Measurements from ENCODE around the gene WDR64.

WDR64 gene

GRCh38 chr1:241641773-241642592 is 10.1 kb upstream of the WDR64 start:
- Histone ChIP-seq H3K9me3 (ENCODE audit: insufficient read depth, low read length) (no peaks in the 10 kb centered on the region), H3K27me3 (ENCODE audit: low read depth, low read length) (no peaks in the 10 kb centered on the region), H3K4me2 (ENCODE audit: low read length) (no peak overlapping the region), H3K4me1 (ENCODE audit: low read length) (peaks cover 22% of the 10 kb centered on the region), H3K4me3 (ENCODE audit: low read length) (no peak overlapping the region), H4K20me1 (ENCODE audit: insufficient read depth, low read length) (no peaks in the 10 kb centered on the region), H3K79me2 (ENCODE audit: low read length) (peaks cover 28% of the 10 kb centered on the region), H3K27ac (ENCODE audit: low read length) (no peak overlapping the region), H3K9ac (ENCODE audit: low read length) (no peak overlapping the region), H2AFZ (ENCODE audit: low read depth, low read length) (no peak overlapping the region), H3K36me3 (replicated peaks; ENCODE audit: low read depth, low read length) (peaks cover 13% of the 10 kb centered on the region)
- TF ChIP-seq EZH2phosphoT487 (IDR thresholded peaks at IDR 0.05; ENCODE audit: low read depth) (no peak), CTCF (IDR thresholded peaks at IDR 0.05; ENCODE audit: low read depth, low read length) (no peak)

- H3K36me3 ChIP-seq (replicated peaks; ENCODE audit: low read depth, low read length) = peaks cover 7% of the 10 kb centered on the region
- TF ChIP-seq EZH2phosphoT487 (IDR thresholded peaks at IDR 0.05; ENCODE audit: low read depth) (no peak), CTCF (IDR thresholded peaks at IDR 0.05; ENCODE audit: low read depth, low read length) (no peak)
- H3K27me3 ChIP-seq (ENCODE audit: low read depth, low read length) = no peaks in the 10 kb centered on the region
- peaks cover 17% of the 10 kb centered on the region for H3K4me1 ChIP-seq (ENCODE audit: low read length)
- no peaks in the 10 kb centered on the region for H3K9me3 ChIP-seq (ENCODE audit: insufficient read depth, low read length)
- no peak overlapping the region for H3K27ac ChIP-seq (ENCODE audit: low read length)
- H3K4me2 ChIP-seq (ENCODE audit: low read length) = no peak overlapping the region
- H3K4me3 ChIP-seq (ENCODE audit: low read length) = no peak overlapping the region
- H4K20me1 ChIP-seq (ENCODE audit: insufficient read depth, low read length) = no peaks in the 10 kb centered on the region
- H3K9ac ChIP-seq (ENCODE audit: low read length) = no peak overlapping the region
- no peak overlapping the region for H2AFZ ChIP-seq (ENCODE audit: low read depth, low read length)
- H3K79me2 ChIP-seq (ENCODE audit: low read length) = peaks cover 22% of the 10 kb centered on the region
Observed at GRCh38 chr1:241642593-241642944, 9.5 kb upstream of the WDR64 start.

- Histone ChIP-seq H3K9ac (ENCODE audit: low read length) (no peak overlapping the region), H4K20me1 (ENCODE audit: insufficient read depth, low read length) (no peaks in the 10 kb centered on the region), H3K27ac (ENCODE audit: low read length) (no peak overlapping the region), H3K9me3 (ENCODE audit: insufficient read depth, low read length) (no peaks in the 10 kb centered on the region), H3K36me3 (replicated peaks; ENCODE audit: low read depth, low read length) (no peaks in the 10 kb centered on the region), H3K4me2 (ENCODE audit: low read length) (no peak overlapping the region), H3K4me1 (ENCODE audit: low read length) (peaks cover 5% of the 10 kb centered on the region), H2AFZ (ENCODE audit: low read depth, low read length) (no peak overlapping the region), H3K4me3 (ENCODE audit: low read length) (no peak overlapping the region), H3K79me2 (ENCODE audit: low read length) (peaks cover 5% of the 10 kb centered on the region), H3K27me3 (ENCODE audit: low read depth, low read length) (no peaks in the 10 kb centered on the region)
- no peak for TF ChIP-seq CTCF (IDR thresholded peaks at IDR 0.05; ENCODE audit: low read depth, low read length)
- no peak for TF ChIP-seq EZH2phosphoT487 (IDR thresholded peaks at IDR 0.05; ENCODE audit: low read depth)
Observed at GRCh38 chr1:241644259-241644658, 7.8 kb upstream of the WDR64 start.

- no peak overlapping the region for H3K27ac ChIP-seq (ENCODE audit: low read length)
- no peak for TF ChIP-seq EZH2phosphoT487 (IDR thresholded peaks at IDR 0.05; ENCODE audit: low read depth)
- no peak for TF ChIP-seq CTCF (IDR thresholded peaks at IDR 0.05; ENCODE audit: low read depth, low read length)
Observed at GRCh38 chr1:241645199-241645598, 6.9 kb upstream of the WDR64 start.

More at GRCh38 chr1:241645199-241645598, 6.9 kb upstream of the WDR64 start:
- Histone ChIP-seq H3K9me3 (ENCODE audit: insufficient read depth, low read length) (no peaks in the 10 kb centered on the region), H3K4me1 (ENCODE audit: low read length) (peaks cover 5% of the 10 kb centered on the region), H3K4me3 (ENCODE audit: low read length) (no peak overlapping the region), H3K9ac (ENCODE audit: low read length) (no peak overlapping the region), H3K27me3 (ENCODE audit: low read depth, low read length) (no peaks in the 10 kb centered on the region), H3K36me3 (replicated peaks; ENCODE audit: low read depth, low read length) (no peaks in the 10 kb centered on the region), H3K79me2 (ENCODE audit: low read length) (no peaks in the 10 kb centered on the region), H2AFZ (ENCODE audit: low read depth, low read length) (no peak overlapping the region), H4K20me1 (ENCODE audit: insufficient read depth, low read length) (no peaks in the 10 kb centered on the region), H3K4me2 (ENCODE audit: low read length) (no peak overlapping the region)

Measured in OCI-LY3 (cell line).